H1 (cell line): Measurements from ENCODE around the gene TBX15. TPM values are rescaled to one million over a fixed set of nuclear protein-coding genes. Genes with fewer than 3 reads are reported as not detected.

Experiments used
- polyA plus RNA-seq, 7 experiments: library from polyadenylated mRNA; depleted of rRNA in 3 of 7; stranded (reverse) in 5 of 7; unstranded in 2 of 7; fragments of >200 nt in 5 of 7; fragments of 200-250 nt in 2 of 7; gene quantifications; 1 replicate in 5 of 7; 2 replicates in 1 of 7; 4 replicates in 1 of 7; pipeline versions ENCODE4 v1.2.1 to v1.2.3, GENCODE V29; 2011 to 2013; ENCODE audit warnings: missing spikeins in 2 of 7, mixed read lengths in 2 of 7
- total RNA-seq: library from RNA; stranded (reverse); fragmentation: NEBNext Ultra II Directional; extraction: Animal tissue kit (Norgen Biotek cat#: 25700); gene quantifications from 2 replicates; pipeline ENCODE4 v1.2.1, GENCODE V29; 2021
- TF ChIP-seq, protein P1 (sequence below): IDR thresholded peaks from 2 replicates; pipeline ENCODE4 v1.6.1; 2011; ENCODE audit warnings: low read depth, mild to moderate bottlenecking, low read length; ENCODE audit not compliant: insufficient read depth

The TBX15 gene
- total and polyA plus RNA-seq, 2 of the 8 experiments (the other 6 are each of a cell fraction or from before 2014, with no cell fraction given), result 0.14 to 0.24 TPM

GRCh38 chr1:119001181-119002027 is 13.3 kb upstream of the TBX15 start (continued):
- TF ChIP-seq, protein P1, sequence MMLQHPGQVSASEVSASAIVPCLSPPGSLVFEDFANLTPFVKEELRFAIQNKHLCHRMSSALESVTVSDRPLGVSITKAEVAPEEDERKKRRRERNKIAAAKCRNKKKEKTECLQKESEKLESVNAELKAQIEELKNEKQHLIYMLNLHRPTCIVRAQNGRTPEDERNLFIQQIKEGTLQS, result no peak
